Fibroblast of upper back skin (primary cell): ENCODE data around the gene KSR1.
"Not testable (repeated sequence)": the region's sequence is repeated elsewhere in the genome, so short reads cannot be mapped to it uniquely, and the experiment has no call there.

Experiments used
- DNase-seq: peaks from one replicate; pipeline ENCODE4 v3.0.0-alpha.2; 2013

KSR1 gene

DNA sequence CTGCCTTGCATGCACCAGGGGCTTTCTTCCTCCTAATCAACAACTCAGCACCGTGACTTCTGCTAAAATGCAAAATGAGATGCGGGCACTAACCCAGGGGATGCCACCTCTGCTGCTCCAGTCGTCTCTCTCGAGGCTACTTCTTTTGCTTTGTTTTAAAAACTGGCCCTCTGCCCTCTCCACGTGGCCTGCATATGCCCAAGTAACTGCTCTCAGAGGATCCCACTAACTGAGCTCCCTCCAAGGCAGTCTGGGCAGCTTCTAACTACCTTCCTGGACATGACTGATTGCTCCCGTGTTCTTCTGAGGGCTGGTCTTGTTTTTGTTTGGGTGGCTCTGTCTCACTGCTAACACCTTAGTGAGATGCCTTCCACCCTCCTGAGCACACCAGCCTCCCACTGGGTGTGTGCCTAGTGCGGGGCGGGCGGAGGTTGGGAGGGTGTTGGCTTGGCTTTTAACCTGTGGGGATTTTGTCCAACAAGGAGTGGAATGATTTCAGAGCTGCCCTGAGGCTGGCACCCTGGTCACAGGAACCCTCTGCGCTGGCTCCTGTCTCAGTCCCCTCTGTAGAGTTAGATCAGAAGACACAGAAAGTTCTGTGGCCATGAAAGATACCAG lies 165.8 kb downstream of the KSR1 start:
- no peak for DNase-seq

- DNase-seq = no peak
These were observed 166.7 kb downstream of the KSR1 start for GRCh38 chr17:27622986-27623385.

DNA sequence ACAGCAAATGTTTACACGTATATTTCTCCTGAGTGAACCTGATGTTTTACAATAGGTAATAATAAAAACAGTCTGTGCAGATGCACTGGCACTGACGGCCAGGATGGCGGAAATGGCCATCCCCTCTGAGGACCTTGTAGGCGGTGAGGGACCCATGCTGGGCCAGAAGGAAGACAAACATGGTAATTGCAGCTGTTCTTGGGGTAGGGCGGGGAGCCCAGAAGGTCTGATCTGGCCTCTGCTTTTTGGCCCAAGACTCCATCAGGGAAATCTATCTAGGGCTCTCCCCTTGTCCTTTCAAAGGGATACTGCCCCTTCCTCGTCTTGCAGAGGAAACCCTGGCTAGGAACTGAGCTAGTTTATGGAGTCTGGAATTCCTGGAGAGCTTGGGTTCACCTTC lies 167.4 kb downstream of the KSR1 start:
- DNase-seq = no peak

GRCh38 chr17:27624539-27624938 lies 168.3 kb downstream of the KSR1 start:
- DNase-seq = no peak

DNA sequence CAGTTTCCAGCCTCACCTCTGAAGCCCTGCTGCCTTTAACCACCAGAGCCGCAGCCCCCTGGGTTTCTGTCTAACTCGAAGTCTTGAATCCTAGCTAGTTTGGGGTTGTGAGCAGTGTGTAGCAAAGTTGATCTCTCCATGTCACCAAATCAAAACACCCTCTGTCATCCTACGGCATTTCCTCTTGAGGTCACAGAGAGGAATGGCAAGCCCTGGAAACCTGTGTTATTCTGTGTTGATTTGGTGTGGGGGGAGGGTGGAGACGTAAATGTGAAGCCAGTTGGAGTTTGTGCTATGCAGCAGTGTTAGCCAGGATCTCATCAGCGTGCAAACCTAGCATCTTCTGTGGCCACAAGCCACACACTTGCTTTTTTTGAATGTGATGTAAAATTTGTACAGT lies 169.6 kb downstream of the KSR1 start:
- no peak for DNase-seq

- no peak for DNase-seq
These were observed 171.3 kb downstream of the KSR1 start for GRCh38 chr17:27627514-27627913.

GRCh38 chr17:27628376-27628775 lies 172.1 kb downstream of the KSR1 start:
- DNase-seq = no peak

- DNase-seq = not testable (repeated sequence)
These were observed 173.0 kb downstream of the KSR1 start for GRCh38 chr17:27629260-27629659.

DNA sequence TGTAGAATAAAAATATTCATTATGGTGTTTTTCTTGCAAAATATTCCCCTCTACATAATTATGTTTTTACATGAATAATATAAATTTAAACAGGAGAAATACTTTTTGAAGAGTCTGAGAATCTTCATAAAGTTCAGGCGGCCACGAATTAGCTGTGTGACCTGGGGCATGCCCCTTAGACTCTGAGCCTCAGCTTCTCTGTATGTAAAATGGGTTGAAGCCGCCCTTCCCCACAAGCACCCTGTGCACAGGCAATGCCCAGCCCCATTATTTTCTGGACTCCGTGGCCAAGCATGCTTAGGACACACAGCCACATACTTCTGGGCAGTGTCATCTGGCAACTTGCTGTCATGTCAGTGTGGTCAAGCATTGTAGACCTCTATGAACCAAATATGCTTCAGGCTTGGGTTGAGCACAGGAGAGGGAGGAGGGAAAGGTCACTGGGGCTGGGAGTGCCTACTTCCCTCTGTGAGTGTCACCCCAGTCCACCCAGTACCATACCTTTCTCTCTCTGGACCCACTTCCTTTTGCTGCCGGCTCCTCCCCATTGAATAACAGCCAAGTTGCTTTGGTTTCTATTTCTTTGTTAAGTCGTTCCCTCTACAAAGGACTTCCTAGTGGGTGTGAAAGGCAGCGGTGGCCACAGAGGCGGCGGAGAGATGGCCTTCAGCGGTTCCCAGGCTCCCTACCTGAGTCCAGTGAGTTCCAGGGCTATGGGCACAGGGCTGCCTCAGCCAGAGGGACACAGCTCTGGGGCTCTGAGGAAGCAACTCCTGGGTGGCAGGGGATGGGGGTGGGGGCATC lies 174.6 kb downstream of the KSR1 start, which contains the start of gene LGALS9:
Gene LGALS9 (plus strand): TSS at position 582 of the 804 bp plus-strand sequence. CDS start 78 bp downstream, at position 660.
- no peak for DNase-seq

GRCh38 chr17:27631411-27631760 lies 175.1 kb downstream of the KSR1 start:
- DNase-seq = no peak

GRCh38 chr17:27631897-27632725 lies 175.9 kb downstream of the KSR1 start:
- DNase-seq = no peak

- peak; percentile 69 for DNase-seq
These were observed 176.5 kb downstream of the KSR1 start for GRCh38 chr17:27632766-27633165.

- DNase-seq = no peak
These were observed 177.2 kb downstream of the KSR1 start for GRCh38 chr17:27633312-27634025.

- no peak for DNase-seq
These were observed 177.7 kb downstream of the KSR1 start for GRCh38 chr17:27634026-27634335.

GRCh38 chr17:27634776-27635175 lies 178.5 kb downstream of the KSR1 start:
- no peak for DNase-seq

DNA sequence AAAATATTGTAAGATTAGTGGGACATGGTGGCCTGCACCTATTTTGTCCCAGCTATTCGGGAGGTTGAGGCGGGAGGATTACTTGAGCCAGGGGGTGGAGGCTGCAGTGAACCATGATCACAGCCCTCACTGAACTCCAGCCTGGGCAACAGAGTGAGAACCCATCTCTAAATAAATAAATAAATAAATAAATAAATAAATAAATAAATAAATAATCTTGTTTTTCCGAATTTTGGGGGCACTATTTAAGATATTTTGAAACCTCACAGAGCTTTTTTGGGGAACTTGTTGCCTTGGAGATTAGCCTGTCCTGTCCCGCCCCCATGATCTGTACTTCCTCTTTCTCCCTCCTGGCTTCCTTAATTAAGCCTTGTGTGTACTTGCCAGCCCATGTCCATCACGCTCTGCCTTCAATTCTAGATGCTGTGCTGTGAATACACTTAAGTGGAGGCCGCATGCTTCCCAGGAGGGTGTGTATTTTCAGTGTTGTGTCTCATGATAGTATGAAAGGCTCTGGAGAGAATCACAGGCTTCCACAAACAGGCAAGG lies 179.1 kb downstream of the KSR1 start:
- DNase-seq = no peak

GRCh38 chr17:27636005-27636520 lies 179.8 kb downstream of the KSR1 start:
- DNase-seq = not testable (repeated sequence)

GRCh38 chr17:27637818-27638217 lies 181.6 kb downstream of the KSR1 start:
- DNase-seq = not testable (repeated sequence)

- DNase-seq = not testable (repeated sequence)
These were observed 182.2 kb downstream of the KSR1 start for GRCh38 chr17:27638415-27638914.

DNA sequence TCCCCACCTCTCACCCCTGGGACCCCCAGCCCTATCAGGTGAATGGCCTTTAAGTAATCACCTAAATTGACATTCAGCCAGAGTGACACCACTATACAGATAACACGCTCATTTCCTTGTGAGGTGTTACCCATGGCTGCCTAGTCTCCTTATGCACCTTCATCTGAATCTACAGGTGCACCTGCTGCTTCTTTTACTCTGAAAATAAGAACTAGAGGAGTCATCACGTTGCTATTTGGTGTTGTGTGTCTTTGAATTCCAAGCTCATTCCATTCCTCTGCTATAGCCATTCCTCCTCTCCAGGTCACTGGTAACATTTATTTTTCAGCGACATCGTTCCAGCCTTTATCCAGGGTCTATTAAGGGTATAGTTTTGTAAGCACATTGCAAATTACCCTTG lies 184.5 kb downstream of the KSR1 start:
- no peak for DNase-seq

- DNase-seq = no peak
These were observed 188.3 kb downstream of the KSR1 start for GRCh38 chr17:27644586-27644985.

DNA sequence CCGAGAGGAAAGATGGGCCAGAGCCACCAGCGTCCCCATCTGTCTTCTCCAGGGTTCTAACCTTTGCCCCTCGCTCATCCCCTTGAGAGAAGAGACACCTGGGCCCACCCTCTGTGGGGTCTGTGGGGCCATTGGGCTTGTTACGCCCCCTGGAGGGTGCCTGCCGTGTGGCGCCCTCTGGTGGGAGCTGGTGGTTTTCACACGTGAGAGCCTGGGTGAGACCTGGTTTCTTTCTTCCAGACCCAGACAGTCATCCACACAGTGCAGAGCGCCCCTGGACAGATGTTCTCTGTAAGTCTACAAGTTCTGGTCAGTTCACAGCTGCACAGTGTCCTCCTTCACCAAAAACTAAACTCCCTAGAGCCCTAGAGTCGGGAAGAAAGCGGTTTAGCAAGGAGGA lies 189.4 kb downstream of the KSR1 start:
- not testable (repeated sequence) for DNase-seq
